HCT116 (cell line): Measurements from ENCODE around the gene PPM1E. TPM values are rescaled to one million over a fixed set of nuclear protein-coding genes. Genes with fewer than 3 reads are reported as not detected.

Source experiments
- ATAC-seq: fragments of 200-7000 bp; cut with Tn5 transposase; 2 replicates; pipeline ENCODE4 v1.9.1; 2020; ENCODE audit warnings: mild to moderate bottlenecking, moderate library complexity
- BruUV-seq: library from RNA; stranded (reverse); fragments of 400-500 nt; replicated peaks from 2 replicates; lab custom pipeline; 2021; lab: Mats Ljungman, UMichigan
- CTCF ChIA-PET: fragments of 300-600 bp; sonication (Branson Sonifier 250); formaldehyde crosslinking; loops from one replicate; lab custom pipeline; 2021; ENCODE audit warnings: antibody characterized with exemption; lab: Charles Lee
- POLR2A ChIA-PET: fragments of 300-600, 350-600 bp; sonication (Branson Sonifier 250); formaldehyde crosslinking; loops from one replicate; lab custom pipeline; 2021; ENCODE audit warnings: antibody characterized with exemption; lab: Charles Lee
- RAD21 ChIA-PET, 2 experiments: fragments of 300-600 bp; sonication (Branson Sonifier 250); formaldehyde crosslinking; loops; one replicate each; lab custom pipeline; 2023; ENCODE audit warnings: low total read pairs in 2 of 2; ENCODE audit not compliant: uncharacterized antibody in 2 of 2, unreplicated experiment in 2 of 2, low non-redundant PET in 1 of 2; lab: Charles Lee
- DNase-seq: peaks from one replicate; pipeline ENCODE4 v3.0.0-alpha.2; 2010; ENCODE audit warnings: low read depth, low spot score
- H2AFZ ChIP-seq: fragments of 200-600 bp; shearing (Covaris generic), sonication (generic); 2 replicates; pipeline ENCODE4 v1.6.1; 2017; ENCODE audit warnings: low read depth, mixed run types, mixed read lengths, antibody characterized with exemption, low read length; ENCODE audit not compliant: poor library complexity, severe bottlenecking
- H3K27ac ChIP-seq: 2 replicates; pipeline ENCODE4 v1.5.1; 2012; ENCODE audit warnings: low read depth, low read length
- H3K27me3 ChIP-seq: fragments of 200-600 bp; sonication (generic); 2 replicates; pipeline ENCODE4 v1.6.1; 2016; ENCODE audit warnings: mixed run types, low read length, mixed read lengths; ENCODE audit not compliant: insufficient read depth
- H3K36me3 ChIP-seq, 2 experiments: fragments of 200-500 bp in 1 of 2; fragments of 200-600 bp in 1 of 2; sonication (Bioruptor generic) in 1 of 2; sonication (generic) in 1 of 2; 2 replicates each; pipeline versions ENCODE4 v1.5.1 to v1.6.1; 2014 to 2016; ENCODE audit warnings: low read length in 2 of 2, inconsistent platforms in 1 of 2, mixed read lengths in 1 of 2, mixed run types in 1 of 2; ENCODE audit not compliant: insufficient read depth in 2 of 2, control insufficient read depth in 1 of 2
- H3K4me1 ChIP-seq, 2 experiments: fragments of 200-600 bp in 1 of 2; sonication (generic) in 1 of 2; 2 replicates each; pipeline versions ENCODE4 v1.5.1 to v1.6.1; 2012 to 2017; ENCODE audit warnings: low read length in 2 of 2, inconsistent platforms in 1 of 2, mild to moderate bottlenecking in 1 of 2, mixed read lengths in 1 of 2, mixed run types in 1 of 2, moderate library complexity in 1 of 2; ENCODE audit not compliant: insufficient read depth in 2 of 2, control insufficient read depth in 1 of 2
- H3K4me2 ChIP-seq: fragments of 200-600 bp; sonication (generic); 2 replicates; pipeline ENCODE4 v1.6.1; 2017; ENCODE audit warnings: mixed run types, low read length, mixed read lengths
- H3K4me3 ChIP-seq, 2 experiments: fragments of 200-600 bp in 1 of 2; sonication (generic) in 1 of 2; replicated peaks in 1 of 2; 2 replicates each; pipeline ENCODE4 v1.5.1; 2011 to 2016; ENCODE audit warnings: low read length in 2 of 2, control low read depth in 1 of 2, low read depth in 1 of 2, mild to moderate bottlenecking in 1 of 2, mixed read lengths in 1 of 2, mixed run types in 1 of 2
- H3K79me2 ChIP-seq: fragments of 200-600 bp; sonication (generic); 2 replicates; pipeline ENCODE4 v1.6.1; 2017; ENCODE audit warnings: mild to moderate bottlenecking, mixed run types, low read length, moderate library complexity, mixed read lengths; ENCODE audit not compliant: insufficient read depth
- H3K9ac ChIP-seq: fragments of 200-600 bp; sonication (generic); 2 replicates; pipeline ENCODE4 v1.6.1; 2016; ENCODE audit warnings: low read length, mixed read lengths
- H3K9me2 ChIP-seq: fragments of 200-600 bp; sonication (generic), shearing (Covaris generic); 2 replicates; pipeline ENCODE4 v1.6.1; 2017; ENCODE audit warnings: mixed run types, mild to moderate bottlenecking, moderate library complexity; ENCODE audit not compliant: insufficient read depth
- H3K9me3 ChIP-seq, 2 experiments: fragments of 200-500 bp in 1 of 2; fragments of 200-600 bp in 1 of 2; sonication (Bioruptor generic) in 1 of 2; sonication (generic) in 1 of 2; 2 replicates each; pipeline ENCODE4 v1.6.1; 2014 to 2017; ENCODE audit warnings: low read length in 2 of 2, mixed read lengths in 2 of 2, inconsistent platforms in 1 of 2, low read depth in 1 of 2, mild to moderate bottlenecking in 1 of 2, mixed run types in 1 of 2, moderate library complexity in 1 of 2; ENCODE audit not compliant: control insufficient read depth in 1 of 2, insufficient read depth in 1 of 2
- H4K20me1 ChIP-seq: fragments of 200-600 bp; sonication (generic), shearing (Covaris generic); 2 replicates; pipeline ENCODE4 v1.6.1; 2017; ENCODE audit warnings: mixed run types, mild to moderate bottlenecking, moderate library complexity; ENCODE audit not compliant: insufficient read depth
- CEBPB ChIP-seq: IDR thresholded peaks from 2 replicates; pipeline ENCODE4 v1.6.1; 2012; ENCODE audit warnings: low read depth
- EGR1 ChIP-seq: IDR thresholded peaks from 2 replicates; pipeline ENCODE4 v1.6.1; 2012; ENCODE audit warnings: low read depth
- ELF1 ChIP-seq: IDR thresholded peaks from 2 replicates; pipeline ENCODE4 v1.6.1; 2012; ENCODE audit warnings: low read depth, borderline replicate concordance
- EZH2 ChIP-seq: fragments of 200-600 bp; sonication (generic); IDR thresholded peaks from 2 replicates; pipeline ENCODE4 v1.6.1; 2017; ENCODE audit warnings: antibody characterized with exemption, mixed run types
- EZH2phosphoT487 ChIP-seq: fragments of 200-600 bp; IDR thresholded peaks from 2 replicates; pipeline ENCODE4 v1.6.1; 2018; ENCODE audit warnings: antibody characterized with exemption, borderline replicate concordance
- FOSL1 ChIP-seq: IDR thresholded peaks from 2 replicates; pipeline ENCODE4 v1.6.1; 2012; ENCODE audit warnings: low read depth
- JUND ChIP-seq: IDR thresholded peaks from 2 replicates; pipeline ENCODE4 v1.6.1; 2012
- POLR2AphosphoS5 ChIP-seq: IDR thresholded peaks from 2 replicates; pipeline ENCODE4 v1.6.1; 2011; ENCODE audit warnings: mild to moderate bottlenecking, low read depth, low read length, moderate library complexity
- RAD21 ChIP-seq: IDR thresholded peaks from 2 replicates; pipeline ENCODE4 v1.6.1; 2012; ENCODE audit warnings: low read depth, mild to moderate bottlenecking
- SIN3A ChIP-seq: IDR thresholded peaks from 2 replicates; pipeline ENCODE4 v1.6.1; 2012; ENCODE audit warnings: low read depth
- SP1 ChIP-seq: IDR thresholded peaks from 2 replicates; pipeline ENCODE4 v1.6.1; 2012; ENCODE audit warnings: low read depth
- YY1 ChIP-seq: IDR thresholded peaks from 2 replicates; pipeline ENCODE4 v1.6.1; 2011; ENCODE audit warnings: low read length, low read depth, moderate library complexity, mild to moderate bottlenecking; ENCODE audit not compliant: insufficient replicate concordance; ENCODE audit errors: extremely low read depth
- ZFX ChIP-seq: fragments of 450-650 bp; IDR thresholded peaks from 2 replicates; pipeline ENCODE4 v1.6.1; 2017
- ZNF274 ChIP-seq: fragments of 200-500 bp; sonication (Bioruptor generic); IDR thresholded peaks from 2 replicates; pipeline ENCODE4 v1.6.1; 2014; ENCODE audit warnings: mild to moderate bottlenecking, low read depth, low read length, inconsistent platforms
- intact Hi-C: fragments of 100-400 bp; cut with micrococcal nuclease; formaldehyde crosslinking; loops from 2 replicates; pipeline ENCODE4 v1.10.0; 2022
- total RNA-seq: library from RNA; stranded (reverse); gene quantifications from one replicate; pipeline ENCODE4 v1.2.1, GENCODE V29; 2021; ENCODE audit not compliant: unreplicated experiment
- TF ChIP-seq, protein P1 (sequence below): IDR thresholded peaks from 2 replicates; pipeline ENCODE4 v1.6.1; 2012; ENCODE audit warnings: low read depth
- TF ChIP-seq, protein P2 (sequence below): IDR thresholded peaks from 2 replicates; pipeline ENCODE4 v1.6.1; 2011; ENCODE audit warnings: mild to moderate bottlenecking, low read length, moderate library complexity; ENCODE audit not compliant: insufficient replicate concordance; ENCODE audit errors: extremely low read depth
- TF ChIP-seq, protein P3 (sequence below): IDR thresholded peaks from 2 replicates; pipeline ENCODE4 v1.6.1; 2012
- TF ChIP-seq, protein P4 (sequence below): IDR thresholded peaks from 2 replicates; pipeline ENCODE4 v1.6.1; 2012

The PPM1E gene
- total RNA-seq, 1 experiment from 2014 or later = 0.02 TPM

DNA sequence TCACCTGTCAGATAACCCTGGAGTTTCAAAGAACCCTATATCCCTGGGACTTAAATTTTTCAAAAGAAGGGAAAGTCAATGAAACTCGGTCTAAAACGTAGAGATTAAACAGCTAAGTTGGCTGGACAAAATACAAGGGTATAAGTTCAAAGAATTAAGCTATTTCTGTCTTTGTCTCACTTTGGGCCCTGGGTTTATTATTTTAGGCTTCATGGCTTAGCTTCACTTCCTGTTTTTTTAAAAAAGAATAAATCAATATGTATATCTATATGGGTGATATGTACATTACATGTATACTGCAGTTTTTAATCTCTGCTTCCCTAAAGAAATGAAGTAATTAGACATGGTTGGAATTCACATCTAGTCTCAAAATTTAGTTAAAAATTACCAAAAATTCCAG is 218.7 kb downstream of the PPM1E start:
- CTCF ChIA-PET = interaction anchor here (0.7 kb wide), 1 partner anchor 263 kb away, joined by 3 read pairs; no protein-coding TSS in a partner anchor
- no peaks in the 10 kb centered on the region for H3K4me1 ChIP-seq

More for the DNA sequence above, 218.7 kb downstream of the PPM1E start:
- no TSS peak for BruUV-seq
- Histone ChIP-seq H3K9me2 (no peaks in the 10 kb centered on the region), H4K20me1 (no peaks in the 10 kb centered on the region), H3K4me2 (no peak overlapping the region), H3K27ac (no peak overlapping the region), H3K36me3 (no peaks in the 10 kb centered on the region), H3K4me3 (no peak overlapping the region), H3K27me3 (no peaks in the 10 kb centered on the region), H3K9me3 (no peaks in the 10 kb centered on the region), H3K79me2 (no peaks in the 10 kb centered on the region), H3K9ac (no peak overlapping the region), H2AFZ (no peak overlapping the region)
- DNase-seq (no peak), ATAC-seq (no peak)
- ChIA-PET RAD21 (no interaction called here), POLR2A (no interaction called here)
- no peak for TF ChIP-seq ZNF274
- no peak for TF ChIP-seq YY1
- TF ChIP-seq SP1 = no peak
- TF ChIP-seq, protein P1, sequence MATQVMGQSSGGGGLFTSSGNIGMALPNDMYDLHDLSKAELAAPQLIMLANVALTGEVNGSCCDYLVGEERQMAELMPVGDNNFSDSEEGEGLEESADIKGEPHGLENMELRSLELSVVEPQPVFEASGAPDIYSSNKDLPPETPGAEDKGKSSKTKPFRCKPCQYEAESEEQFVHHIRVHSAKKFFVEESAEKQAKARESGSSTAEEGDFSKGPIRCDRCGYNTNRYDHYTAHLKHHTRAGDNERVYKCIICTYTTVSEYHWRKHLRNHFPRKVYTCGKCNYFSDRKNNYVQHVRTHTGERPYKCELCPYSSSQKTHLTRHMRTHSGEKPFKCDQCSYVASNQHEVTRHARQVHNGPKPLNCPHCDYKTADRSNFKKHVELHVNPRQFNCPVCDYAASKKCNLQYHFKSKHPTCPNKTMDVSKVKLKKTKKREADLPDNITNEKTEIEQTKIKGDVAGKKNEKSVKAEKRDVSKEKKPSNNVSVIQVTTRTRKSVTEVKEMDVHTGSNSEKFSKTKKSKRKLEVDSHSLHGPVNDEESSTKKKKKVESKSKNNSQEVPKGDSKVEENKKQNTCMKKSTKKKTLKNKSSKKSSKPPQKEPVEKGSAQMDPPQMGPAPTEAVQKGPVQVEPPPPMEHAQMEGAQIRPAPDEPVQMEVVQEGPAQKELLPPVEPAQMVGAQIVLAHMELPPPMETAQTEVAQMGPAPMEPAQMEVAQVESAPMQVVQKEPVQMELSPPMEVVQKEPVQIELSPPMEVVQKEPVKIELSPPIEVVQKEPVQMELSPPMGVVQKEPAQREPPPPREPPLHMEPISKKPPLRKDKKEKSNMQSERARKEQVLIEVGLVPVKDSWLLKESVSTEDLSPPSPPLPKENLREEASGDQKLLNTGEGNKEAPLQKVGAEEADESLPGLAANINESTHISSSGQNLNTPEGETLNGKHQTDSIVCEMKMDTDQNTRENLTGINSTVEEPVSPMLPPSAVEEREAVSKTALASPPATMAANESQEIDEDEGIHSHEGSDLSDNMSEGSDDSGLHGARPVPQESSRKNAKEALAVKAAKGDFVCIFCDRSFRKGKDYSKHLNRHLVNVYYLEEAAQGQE = no peak
- TF ChIP-seq POLR2AphosphoS5 = no peak
- no peak for TF ChIP-seq JUND
- no peak for TF ChIP-seq ZFX
- no peak for TF ChIP-seq ELF1
- TF ChIP-seq EZH2 = no peak
- no peak for TF ChIP-seq RAD21
- no peak for TF ChIP-seq SIN3A
- TF ChIP-seq EGR1 = no peak
- no peak for TF ChIP-seq FOSL1
- no peak for TF ChIP-seq EZH2phosphoT487
- TF ChIP-seq, protein P2, sequence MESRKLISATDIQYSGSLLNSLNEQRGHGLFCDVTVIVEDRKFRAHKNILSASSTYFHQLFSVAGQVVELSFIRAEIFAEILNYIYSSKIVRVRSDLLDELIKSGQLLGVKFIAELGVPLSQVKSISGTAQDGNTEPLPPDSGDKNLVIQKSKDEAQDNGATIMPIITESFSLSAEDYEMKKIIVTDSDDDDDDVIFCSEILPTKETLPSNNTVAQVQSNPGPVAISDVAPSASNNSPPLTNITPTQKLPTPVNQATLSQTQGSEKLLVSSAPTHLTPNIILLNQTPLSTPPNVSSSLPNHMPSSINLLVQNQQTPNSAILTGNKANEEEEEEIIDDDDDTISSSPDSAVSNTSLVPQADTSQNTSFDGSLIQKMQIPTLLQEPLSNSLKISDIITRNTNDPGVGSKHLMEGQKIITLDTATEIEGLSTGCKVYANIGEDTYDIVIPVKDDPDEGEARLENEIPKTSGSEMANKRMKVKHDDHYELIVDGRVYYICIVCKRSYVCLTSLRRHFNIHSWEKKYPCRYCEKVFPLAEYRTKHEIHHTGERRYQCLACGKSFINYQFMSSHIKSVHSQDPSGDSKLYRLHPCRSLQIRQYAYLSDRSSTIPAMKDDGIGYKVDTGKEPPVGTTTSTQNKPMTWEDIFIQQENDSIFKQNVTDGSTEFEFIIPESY = no peak
- no peak for TF ChIP-seq CEBPB
- TF ChIP-seq, protein P3, sequence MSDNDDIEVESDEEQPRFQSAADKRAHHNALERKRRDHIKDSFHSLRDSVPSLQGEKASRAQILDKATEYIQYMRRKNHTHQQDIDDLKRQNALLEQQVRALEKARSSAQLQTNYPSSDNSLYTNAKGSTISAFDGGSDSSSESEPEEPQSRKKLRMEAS = no peak
- TF ChIP-seq, protein P4, sequence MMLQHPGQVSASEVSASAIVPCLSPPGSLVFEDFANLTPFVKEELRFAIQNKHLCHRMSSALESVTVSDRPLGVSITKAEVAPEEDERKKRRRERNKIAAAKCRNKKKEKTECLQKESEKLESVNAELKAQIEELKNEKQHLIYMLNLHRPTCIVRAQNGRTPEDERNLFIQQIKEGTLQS = no peak
- intact Hi-C loops = no loop called here
